Right renal cortex interstitium (tissue), 3 donors: ENCODE measurements around the gene FOXN3. TPM values are rescaled to one million over a fixed set of nuclear protein-coding genes. Genes with fewer than 3 reads are reported as not detected.

Experiments
- DNase-seq, 3 donors: peaks; one replicate each; pipeline ENCODE4 v3.0.0-alpha.2; 2013; ENCODE audit warnings: low read depth in 3 of 3, low spot score in 2 of 3
- polyA plus RNA-seq, 3 donors: library from polyadenylated mRNA; unstranded; fragments of 120-200 nt; gene quantifications; one replicate each; pipeline ENCODE4 v1.2.1, GENCODE V29; 2013; ENCODE audit not compliant: insufficient read length in 3 of 3

The FOXN3 gene, protein sequence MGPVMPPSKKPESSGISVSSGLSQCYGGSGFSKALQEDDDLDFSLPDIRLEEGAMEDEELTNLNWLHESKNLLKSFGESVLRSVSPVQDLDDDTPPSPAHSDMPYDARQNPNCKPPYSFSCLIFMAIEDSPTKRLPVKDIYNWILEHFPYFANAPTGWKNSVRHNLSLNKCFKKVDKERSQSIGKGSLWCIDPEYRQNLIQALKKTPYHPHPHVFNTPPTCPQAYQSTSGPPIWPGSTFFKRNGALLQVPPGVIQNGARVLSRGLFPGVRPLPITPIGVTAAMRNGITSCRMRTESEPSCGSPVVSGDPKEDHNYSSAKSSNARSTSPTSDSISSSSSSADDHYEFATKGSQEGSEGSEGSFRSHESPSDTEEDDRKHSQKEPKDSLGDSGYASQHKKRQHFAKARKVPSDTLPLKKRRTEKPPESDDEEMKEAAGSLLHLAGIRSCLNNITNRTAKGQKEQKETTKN
- polyA plus RNA-seq: 10 to 100 TPM; 31.4 to 34.5 (median 32.8) TPM

DNA sequence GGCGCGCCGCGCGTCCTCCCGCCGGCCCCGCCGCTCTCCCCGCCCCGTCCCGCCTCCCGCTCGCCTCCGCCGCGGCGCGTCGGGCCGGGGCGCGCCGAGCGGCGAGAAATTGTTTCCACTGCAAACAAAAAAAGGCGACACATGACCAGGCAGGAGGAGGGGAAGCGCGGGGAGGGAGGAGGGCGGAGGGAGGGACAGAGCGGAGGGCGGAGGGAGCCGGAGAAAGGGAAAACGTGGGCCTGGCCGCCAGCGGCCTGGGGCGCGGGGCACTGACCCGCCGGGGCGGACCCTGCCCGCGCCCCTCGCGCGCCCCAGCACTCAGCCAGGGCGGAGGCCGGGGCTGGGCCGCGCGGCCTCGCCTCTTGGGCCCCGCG lies at the start of gene FOXN3:
FOXN3 (minus strand) TSS at position 143 of the 374 bp plus-strand sequence. CDS start 4,757 bp downstream, outside the sequence.
- DNase-seq: peak in 2 of 3 donors; percentile 75 to 77

DNA sequence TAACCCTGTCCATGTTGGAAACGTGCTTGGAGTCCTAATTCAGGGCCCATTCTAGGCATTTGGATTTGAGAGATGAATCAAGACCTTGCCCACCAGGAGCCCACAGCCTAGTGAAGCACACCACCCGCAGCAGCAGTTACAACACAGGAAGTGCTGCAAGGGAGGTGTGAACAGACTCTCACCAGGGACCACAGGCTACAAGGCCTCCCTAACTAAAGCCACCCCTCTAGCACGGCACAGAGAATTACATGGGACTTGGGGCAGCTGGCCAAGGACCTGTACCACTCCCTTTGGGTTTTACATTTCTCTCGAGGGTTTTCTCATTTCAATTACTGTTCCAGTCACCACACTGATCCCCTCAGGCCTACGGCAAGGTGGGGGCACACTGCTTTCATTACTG lies 49.5 kb upstream of the FOXN3 start:
- no peak for DNase-seq

DNA sequence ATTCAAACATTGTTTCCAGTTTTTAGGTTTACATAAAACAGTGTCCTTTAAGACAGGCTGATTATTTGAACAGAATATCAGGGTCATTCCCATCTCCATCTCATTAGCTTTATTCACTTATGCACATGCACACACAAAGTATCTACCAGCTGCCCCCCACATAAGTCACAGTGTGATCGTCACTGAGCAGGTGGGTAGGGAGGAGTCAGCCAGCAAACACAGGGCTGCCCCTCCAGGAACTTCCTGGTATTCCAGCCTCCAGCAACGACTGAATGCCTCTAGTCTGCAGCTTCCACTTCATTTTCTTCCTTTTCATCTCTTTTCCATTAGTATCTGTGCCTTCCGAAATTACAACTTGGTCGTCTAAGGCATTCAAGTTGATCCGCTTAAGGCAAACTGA lies 48.8 kb upstream of the FOXN3 start:
- DNase-seq: no peak

DNA sequence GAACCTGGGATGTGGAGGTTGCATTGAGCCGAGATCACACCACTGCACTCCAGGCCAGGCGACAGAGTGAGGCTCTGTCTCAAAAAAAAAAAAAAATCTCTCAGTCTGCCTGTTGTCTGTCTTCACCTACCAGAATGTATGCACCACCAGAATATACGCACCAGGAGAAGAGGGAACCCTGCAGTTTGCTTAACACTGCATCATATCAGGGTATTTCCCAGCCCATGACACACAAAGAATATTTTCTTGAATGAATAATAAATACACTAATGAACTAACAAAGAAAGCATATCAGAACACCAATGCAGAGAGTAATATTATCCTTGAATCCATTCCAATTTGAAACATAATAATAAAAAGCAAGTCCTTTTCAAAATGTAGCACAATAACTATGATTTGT lies 44.2 kb upstream of the FOXN3 start:
- DNase-seq: no peak

DNA sequence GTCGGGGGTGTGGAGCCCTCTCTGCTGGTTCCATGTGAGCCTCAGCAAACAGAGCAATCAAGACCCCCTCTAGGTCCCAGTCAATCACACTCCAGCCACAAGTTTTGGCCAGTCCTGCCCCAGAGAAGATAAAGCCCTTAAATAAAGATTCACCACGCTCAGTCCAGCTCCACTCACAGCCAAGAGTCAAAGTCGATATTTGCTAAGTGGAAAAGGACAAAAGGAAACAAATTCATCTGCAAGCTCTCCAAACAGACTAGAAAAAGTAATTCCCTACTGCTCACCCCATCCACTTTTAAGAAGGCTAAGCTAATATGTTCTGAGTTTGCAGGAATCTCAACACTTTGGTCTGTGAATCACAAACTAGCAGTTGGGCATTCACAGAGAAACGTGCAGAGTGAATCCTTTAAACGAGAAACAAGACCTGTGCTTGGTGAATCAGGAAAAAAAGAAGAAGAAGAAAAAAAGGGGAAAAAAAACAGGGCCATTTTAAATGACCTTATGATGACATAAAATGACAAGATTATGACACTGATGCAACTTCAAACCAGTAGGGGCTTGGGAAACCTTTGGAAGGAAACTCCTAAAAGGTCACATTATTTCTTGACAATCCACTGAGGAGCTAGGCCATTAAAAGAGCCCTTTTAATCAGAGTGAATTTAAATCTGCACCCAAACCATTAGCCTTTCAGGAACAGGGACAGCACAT lies 41.8 kb upstream of the FOXN3 start:
- DNase-seq: no peak

DNA sequence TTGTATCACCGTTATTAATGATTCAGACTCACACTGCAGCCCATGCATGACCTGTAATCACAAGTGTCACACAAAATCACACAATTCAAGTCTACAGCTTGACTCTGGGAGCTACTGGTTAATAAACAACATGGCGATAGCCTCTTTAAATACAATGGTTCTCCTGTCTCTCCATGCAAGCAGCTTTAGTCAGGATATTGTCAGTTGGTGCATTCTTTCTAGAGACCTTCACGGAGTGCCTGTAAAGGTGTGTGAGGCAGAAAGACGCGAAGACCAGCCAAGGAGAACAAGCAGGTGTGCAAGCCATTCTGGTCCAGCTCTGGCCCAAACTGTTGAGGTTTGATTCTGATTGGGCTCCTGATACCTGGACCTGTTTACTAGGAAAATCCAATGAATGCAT lies 40.0 kb upstream of the FOXN3 start:
- DNase-seq: no peak

DNA sequence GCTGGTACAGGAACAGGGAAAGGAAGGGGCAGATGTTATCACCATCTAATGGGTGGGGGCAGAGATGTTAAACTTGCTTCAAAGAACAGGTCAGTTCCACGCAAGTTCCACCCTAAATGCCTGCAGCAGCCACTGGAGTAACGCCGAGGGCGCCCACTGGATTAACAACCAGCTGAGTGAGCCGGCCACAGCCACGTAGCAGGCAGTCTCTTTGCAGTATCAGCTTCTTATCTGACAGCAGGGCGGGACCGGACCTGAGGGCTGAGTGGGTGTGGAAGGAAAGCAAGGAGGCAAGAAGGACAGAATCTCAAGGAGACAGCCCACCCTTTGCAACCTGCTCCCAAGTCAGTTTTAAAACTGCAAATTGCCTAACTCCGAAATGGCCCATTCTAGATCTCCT lies 38.4 kb upstream of the FOXN3 start:
- DNase-seq: no peak

DNA sequence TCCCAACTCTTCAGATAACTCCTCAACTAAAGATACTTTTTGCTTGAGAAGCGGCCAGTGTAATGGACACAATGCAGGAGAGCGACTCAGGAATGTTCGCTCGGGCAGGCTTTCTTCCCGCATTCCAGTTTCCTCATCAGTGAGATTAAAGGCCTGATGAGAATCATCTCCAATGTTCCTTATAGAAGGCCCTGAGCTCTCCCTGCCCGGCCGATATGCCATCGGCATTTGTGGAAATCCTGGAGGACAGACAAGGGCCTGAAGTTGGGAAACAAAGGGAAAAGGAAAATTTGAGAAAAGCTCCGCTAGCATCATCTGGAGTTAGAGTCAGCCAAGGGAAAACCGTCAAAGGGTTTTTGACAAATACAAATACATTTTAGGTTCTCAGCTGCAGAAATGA lies 38.0 kb upstream of the FOXN3 start:
- no peak for DNase-seq

DNA sequence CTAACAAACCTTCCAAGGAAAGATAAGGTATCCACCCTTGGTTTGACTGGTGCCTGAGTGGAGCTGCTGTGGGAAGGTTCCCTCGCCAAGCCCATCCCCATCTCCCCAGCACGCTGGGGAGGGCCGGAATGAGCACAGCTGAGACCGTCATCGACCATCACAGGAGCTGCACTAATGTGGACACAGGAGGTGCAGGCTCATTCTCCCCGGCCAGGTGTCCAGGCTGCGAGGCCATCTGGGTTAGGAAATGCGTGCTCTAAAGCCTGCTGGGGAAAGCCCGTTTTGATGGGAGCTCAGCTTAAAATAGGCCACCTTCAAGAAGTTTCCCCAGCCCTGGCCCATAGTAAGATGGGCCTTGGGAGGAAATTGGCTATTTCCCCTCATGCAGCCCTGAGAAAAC lies 35.2 kb upstream of the FOXN3 start:
- DNase-seq: no peak

DNA sequence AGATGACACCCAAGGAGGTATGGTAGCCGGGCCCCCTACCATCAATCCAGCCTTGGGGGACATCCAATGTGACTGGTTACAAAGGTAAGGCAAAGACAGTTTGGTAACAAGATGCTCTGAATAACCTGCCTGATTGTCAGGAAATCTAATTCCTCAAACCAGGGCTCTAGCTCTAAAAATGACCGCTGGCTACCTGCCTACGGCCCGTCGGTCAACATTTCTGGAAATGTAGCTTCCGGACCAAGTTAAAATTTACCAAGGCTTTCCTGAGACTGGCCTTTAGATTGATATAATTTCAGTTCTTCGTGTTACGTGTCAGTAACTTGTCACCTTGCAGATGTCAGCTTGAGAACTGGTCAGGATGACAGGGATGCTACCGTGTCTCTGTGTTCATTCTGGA lies 34.2 kb upstream of the FOXN3 start:
- no peak for DNase-seq

DNA sequence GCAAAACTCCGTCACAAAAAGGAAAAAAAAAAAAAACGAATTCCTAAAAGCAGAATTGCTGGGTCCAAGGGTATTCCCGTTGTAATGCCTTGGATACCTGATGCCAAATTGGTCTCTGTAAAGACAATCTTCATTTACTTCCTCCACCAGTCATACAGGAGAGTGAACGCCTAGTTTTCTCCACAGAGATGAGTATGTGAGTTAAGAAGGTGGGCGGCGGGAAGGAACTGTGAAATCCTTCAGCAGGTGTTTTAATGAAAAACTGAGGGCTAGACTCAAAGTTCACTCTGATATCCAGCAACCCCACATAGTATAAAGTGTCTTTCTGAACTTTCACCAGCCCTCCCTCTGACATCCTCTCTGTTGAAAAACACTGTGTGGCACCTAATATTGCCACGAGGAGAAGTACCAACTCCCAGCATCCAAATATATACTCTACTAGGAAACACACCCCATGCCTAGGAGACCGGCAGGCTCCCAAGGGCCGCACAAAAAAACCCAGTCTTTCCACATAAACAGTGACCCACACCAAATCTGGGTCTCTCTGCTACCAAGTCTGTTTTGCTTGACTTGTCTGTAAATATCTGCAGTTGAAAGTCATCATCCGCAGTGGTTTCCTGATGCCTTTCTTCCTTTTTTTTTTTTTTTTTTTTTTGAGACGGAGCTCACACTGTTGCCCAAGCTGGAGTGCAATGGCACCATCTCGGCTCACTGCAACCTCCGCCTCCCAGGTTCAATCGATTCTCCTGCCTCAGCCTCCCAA lies 30.3 kb upstream of the FOXN3 start:
- DNase-seq: no peak

DNA sequence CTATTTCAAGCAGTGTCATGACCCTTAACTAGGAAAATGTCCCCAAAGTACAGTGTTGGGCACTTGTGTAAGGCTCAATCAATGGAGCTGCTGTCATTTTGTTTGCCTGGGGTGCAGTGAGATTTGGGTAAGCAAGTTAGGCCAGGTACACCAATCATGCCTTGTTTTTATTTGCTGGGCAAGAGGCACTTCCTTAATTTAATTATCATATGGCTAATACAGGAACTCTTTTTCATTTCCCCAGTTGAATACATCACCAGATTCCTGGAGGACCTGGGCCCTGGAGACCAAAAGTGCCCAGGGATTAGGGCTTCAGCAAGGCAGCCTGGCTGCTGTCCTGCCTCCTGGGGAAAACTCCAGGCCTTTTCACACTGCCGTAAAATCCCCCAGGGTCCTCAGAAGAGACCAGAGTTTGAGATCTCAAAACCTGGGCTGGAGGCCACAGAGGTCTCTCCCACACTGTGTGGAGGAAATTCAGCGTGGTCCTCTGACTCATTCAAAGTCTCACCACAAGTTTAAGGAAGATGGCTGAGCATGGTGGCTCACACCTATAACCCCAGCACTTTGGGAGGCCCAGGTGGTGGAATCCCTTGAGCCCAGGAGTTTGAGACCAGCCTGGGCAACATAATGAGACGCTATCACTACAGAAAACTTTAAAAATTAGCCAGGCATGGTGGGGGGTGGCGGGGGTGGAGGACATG lies 28.4 kb upstream of the FOXN3 start:
- no peak for DNase-seq

DNA sequence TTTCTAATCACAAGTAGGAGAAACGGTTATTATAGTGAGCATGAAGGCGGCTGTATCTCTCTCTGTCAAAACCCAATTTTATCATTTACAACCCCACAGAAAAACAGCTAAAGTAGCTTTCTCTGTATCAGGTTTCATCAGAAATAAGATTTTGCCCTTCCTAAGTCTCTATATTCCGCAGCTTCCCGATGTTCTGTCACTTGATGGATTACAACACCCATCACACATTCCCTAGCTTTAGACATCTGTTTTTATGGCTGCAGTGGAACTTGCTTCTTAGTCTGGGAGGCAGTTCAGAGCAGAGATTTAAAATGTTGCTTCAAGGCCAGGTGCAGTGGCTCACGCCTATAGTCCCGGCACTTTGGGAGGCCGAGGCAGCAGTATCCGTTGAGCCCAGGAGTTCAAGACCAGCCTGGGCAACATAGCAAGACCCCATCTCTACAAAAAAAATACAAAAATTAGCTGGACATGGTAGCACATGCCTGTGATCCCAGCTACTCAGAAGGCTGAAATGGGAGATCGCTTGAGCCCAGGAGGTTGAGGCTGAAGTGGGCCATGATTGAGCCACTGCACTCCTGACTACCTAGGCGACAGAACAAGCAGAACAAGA lies 27.6 kb upstream of the FOXN3 start:
- DNase-seq: no peak

DNA sequence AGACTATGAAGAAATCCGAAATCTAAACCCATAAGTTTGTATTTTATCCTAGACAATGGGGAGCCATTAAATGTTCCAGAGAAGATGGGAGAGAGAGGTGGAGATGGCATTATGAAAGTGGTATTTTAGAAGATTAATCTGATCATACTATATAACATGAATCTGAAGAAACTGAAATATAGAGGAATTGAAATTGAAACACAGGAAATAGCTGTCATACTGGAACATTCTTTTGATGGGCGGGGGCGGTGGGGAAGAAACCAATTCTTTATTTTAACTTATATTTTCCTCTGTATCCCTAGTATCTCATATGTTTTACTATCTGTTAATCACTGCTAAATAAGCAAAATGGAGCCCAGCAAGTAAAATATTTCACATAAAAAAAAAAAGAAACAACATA lies 27.0 kb upstream of the FOXN3 start:
- no peak for DNase-seq

DNA sequence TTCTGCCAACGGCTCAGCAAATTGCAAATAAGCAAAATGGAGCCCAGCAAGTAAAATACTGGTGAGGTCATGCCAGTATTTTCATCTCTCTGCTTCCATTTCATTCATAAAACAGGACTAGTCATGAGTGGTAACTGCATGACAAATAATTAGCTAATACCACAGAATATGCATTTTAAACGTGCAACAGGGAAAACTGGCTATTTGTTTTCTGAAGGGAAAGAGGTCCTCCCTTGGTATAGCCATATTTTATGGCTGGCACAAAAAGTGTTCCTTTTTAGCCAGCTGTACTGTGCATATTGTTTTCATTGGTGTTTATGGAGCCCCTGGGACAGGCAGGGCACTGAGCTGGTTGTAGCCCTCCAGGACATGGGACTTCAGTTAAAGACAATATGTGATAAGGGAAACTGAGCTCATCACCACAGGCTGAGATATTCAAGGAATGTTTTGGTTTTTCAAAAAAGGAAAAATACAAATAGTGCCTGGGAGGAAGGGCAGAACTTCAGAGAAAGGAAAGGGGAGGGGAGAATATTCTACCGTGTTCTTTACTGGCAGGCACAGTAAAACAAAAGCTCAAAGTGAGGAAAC lies 26.1 kb upstream of the FOXN3 start:
- no peak for DNase-seq

DNA sequence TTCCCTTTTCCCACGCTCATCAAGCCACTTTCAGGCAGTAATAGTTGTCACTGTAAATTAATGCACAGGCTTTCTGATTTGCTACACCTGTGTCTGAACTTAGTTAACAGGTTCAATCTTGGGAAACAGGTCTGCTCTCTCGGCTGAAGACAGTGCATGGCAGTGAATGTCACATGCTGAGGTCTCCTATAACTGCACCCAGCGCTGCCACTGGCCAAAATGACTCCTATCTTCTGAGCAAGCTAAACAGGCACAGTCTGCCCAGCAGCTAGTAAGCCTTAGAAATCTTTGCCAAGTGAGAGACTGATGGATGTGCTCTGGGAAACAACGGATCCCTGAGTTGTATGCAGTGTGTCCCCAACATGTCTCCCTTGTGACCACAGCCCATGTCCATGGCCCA lies 25.2 kb upstream of the FOXN3 start:
- no peak for DNase-seq

DNA sequence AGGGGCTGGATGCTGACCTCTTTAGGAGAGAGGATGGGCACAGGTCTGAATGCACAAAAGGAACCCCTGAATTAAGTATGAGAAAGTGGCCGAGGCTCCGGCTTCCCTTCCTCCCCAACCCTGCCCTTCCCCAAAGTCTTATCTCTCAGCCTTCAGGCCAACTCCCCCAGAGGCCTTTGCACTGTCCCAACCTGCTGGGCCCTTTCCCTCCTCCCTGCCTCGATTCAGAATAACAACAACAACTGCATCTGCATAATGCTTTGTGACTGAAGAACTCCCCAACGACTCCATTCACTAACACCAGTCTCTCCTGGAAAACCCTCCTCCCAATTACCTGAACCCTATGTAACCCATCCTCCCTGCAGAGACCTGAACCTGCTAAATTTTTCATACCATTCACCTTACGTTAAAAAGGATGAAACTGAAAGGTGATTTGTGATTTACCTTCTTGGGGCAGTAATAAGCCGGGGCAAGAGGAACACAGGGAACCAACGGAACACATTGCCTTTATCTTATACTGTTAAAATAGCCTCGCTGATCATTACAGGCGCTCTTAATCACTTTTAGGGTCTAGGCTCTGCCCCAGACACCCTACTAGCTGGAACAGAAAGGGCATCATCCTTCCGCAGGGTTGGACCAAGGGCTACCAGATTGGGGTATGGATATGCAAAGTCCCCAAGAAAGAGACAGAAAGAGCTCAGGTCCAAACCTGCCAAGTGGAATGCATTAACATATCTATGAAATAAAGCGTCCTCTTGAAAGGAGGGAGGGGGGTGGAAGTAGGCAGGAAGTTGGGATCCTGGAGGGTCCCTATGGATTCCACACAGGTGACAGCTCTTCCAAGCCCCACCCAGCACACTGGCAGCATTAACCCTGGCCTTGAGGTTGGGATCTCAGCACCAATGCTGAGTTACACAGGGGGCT lies 24.2 kb upstream of the FOXN3 start:
- DNase-seq: no peak

DNA sequence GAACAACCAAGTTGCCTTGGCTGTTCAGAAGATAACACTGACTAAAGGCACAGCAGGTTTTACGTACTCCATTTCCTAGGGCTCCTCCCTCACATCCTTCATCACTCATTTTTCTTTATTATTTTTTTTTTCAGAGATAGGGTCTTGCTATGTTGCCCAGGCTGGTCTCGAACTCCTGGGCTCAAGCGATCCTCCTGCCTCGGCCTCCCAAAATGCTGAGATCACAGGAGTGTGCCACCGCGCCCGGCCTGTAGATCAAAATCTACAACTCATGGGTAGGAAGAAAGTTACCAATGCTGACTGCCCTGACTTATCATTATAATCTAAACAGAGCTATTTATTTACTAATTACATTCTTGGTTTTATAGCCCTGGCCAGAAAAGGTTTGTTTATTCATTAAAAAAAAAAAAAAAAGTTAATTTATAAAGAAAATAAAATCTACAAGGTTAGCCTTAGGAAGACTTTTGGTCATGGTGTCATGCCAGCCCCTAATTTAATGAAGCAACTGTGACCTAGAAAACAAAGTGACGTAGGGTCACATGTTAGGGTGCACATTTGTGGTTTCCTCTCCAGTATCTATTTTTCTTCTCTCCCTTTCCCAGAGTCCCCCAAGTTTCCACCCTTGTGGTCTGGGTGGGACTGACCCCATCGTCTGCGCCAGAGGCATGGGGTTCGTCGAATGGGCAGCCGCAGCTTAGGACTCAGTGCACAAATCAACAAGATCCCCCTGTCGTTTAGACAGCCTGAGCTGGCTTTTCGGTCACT lies 19.0 kb upstream of the FOXN3 start:
- no peak for DNase-seq
